ENCODE results near the gene WT1. TPM values are rescaled to one million over a fixed set of nuclear protein-coding genes. Genes with fewer than 3 reads are reported as not detected.

WT1 gene
- total RNA-seq, 6 experiments from 2014 or later: not detected

GRCh38 chr11:32340181-32340580, 95.2 kb downstream of the WT1 start:
- Mint-ChIP-seq H3K9me3 (0 out of 2 replicates have a peak, but pooled peaks cover under 1% of the 10 kb centered on the region), H3K4me3 (no peak overlapping the region), H3K27me3 (ENCODE audit: insufficient read depth) (peaks cover 4% of the 10 kb centered on the region), H3K27ac (no peak overlapping the region), H3K4me1 (ENCODE audit: low read depth) (no peaks in the 10 kb centered on the region), H3K36me3 (ENCODE audit: low read depth) (no peaks in the 10 kb centered on the region)
- DNase-seq: no peak
- no peak for TF ChIP-seq CTCF (IDR thresholded peaks at IDR 0.05)

Other genes with a start within 250 kb of the WT1 start
- gene EIF3M, start 148.3 kb upstream of the WT1 start, total RNA-seq (2021; fragmentation: NEBNext Ultra II Directional; extraction: Animal tissue kit (Norgen Biotek cat#: 25700)): 100 to 1,000 TPM; 250 to 290 (median 271) TPM